ENCODE measurements around the gene GABRR3.

Gene GABRR3

DNA sequence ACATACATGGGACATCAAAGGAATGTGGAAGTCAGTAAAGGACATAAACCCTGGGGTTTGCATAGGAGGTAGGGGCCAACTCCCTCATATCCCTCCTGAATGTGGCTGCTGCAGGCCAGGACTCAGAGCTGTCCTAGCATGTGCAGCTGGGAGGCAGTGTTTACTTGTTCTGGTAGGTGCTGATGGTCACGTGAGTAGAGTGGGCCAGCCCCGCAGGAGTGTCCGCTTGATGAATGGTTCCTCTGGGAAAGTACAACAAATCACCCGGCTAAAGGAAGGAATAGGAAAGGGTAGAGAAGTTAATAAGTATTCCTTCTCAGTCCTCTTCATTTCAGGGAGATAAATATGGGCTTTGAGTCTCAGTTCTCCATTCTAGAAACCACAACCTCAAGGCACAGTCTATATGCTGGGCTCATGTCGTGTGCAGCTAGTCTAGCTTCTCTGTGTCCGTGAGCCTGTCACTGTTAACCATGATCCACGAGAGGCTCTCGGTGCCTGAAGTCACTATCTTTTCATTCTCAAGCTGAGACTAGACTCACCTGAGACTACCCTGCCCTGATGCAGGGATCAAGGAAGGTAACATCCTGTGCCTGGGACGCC, 80.8 kb downstream of the GABRR3 start:
- no peak for DNase-seq

DNA sequence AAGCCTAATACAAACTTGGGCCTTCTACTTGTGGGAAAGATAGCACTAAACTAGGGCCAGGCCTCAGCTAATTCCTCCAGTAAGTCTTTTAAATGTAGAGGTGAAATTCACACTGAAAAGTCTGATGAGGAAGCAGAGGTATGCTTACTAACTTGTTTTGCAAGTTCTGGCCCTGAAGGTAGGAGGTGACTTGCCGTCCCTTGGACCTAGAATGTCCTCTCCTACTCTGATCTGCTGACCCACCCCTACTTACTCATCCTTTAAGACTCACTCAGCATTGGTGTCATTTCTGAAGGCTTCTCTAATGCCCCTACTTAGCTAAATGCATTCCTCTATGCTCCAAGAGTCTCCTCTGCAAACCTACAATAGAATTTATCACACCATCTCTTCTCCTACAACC, 82.2 kb downstream of the GABRR3 start:
- no peak for DNase-seq

DNA sequence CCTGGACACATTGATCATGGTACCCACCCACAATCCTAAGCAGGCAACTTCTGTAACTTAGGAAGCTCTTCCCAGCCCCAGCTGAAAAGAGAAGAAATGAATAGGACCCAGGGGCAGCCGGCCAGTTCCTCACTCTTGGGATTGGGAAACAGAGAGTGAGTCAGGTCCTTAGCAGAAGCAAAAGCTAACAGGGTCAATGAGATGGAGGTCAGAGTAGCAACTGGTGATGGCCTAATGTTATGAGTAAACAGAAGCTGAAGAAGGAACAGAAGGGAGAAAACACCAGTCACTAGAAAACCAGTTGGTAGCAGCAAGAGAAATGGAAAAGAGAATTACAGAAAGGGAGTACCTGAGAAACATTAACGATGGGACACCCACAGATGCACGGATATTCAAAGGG, 82.8 kb downstream of the GABRR3 start:
- DNase-seq = no peak

DNA sequence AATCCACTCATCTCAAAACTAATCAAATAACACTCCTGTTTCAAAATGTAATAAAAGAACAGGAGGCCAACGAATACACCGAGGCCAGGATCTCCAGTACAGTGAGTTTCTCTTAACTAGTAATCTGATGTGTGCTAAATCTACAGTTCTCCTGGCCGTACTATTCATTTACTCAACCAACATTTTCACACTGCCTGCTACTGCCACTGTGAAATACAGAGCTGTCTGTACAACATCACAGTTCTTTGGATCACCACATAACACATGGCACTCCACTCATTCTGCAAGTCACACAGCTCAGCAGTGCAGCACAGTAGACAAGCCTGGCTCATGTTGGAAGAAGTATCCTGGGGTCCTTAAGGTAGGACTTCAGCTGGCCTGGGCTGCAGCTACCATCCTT, 84.8 kb downstream of the GABRR3 start:
- no peak for DNase-seq

DNA sequence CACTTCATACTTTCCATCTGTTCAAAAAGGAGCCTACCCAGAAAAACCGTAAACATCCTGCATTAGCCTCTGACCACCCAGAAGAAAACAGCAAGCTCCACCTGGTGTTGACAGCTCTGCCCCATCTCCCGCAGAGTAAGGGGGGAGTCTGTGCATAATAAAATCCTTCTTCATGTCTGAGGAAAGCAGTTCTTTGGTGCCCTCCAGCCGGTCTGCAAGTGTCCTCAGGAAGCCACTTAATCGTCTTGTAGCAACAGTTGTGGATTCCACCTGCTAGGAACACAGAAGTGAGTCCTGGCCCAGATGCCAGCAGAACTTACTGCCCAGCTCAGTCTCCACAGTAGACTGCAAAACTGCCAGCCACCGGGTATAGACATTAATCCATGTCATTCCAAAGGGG, 85.4 kb downstream of the GABRR3 start:
- no peak for DNase-seq

DNA sequence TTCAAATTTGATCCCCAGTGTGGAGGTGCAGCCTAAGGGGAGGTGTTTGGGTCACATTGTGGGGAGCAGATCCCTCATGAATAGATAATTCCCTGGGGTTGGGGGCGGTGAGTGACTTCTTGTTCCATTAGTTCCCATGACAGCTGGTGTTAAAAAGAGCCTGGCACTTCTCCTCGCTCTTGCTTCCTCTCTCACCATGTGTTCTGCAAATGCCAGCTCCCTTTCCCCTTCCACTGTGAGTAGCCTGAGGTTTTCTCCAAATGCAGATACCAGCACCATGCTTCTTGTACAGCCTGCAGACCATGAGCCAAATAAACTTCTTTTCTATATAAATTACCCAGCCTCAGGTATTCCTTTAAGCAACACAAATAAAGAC, 86.0 kb downstream of the GABRR3 start:
- no peak for DNase-seq

DNA sequence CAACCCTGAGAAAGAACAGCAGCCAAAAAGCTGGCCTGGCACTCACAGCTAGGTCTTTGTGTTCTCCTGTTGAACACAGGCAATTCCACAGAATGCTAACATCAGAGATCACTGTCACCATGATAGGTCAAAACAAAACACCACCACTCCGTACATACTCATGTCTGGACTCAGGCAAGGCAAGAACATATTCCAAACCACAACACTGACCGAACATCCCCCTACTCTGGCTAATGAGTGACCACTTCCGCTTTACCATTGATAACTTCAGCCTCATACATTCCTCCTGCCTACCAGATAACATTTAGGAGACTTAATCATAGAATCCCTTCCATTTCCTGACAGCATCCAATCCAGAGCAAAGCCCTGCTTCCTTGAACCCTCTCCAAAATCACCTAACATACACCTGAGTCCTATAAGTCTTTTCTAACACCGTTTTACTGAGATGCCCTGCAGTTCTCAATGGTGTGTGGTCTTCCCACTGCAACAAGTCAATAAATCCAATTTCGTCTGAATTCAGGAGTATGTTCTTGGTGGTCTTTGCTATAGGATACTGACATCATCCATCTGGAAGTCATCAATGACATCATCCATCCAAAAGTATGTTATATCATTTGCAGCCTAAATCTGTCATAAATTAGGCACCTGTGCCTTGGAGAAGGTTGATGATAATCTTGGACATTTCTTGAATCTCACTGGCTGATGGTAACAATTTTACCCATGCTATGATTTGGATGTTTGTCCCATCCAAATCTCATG, 86.6 kb downstream of the GABRR3 start:
- no peak for DNase-seq

GRCh38 chr3:97942801-97943546, 92.1 kb downstream of the GABRR3 start:
- no peak for DNase-seq

DNA sequence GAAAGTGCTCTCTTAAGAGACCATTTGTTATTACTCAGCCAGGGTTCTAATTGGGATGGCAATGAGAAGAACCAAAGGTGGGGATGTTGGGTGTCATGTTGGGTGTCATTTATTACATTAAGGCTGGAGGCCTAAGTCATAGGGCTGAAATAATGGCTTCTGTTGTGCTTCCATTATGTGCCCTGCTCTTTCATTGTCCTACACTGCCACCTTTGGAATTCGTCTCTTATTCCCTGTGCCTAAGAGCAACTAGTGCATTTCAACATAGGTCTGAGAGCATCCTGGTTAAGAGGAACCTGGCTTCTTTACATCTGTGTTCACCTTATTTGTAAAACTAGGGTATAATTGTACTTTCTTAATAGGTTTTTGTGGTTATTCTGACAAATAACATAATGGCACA, 95.1 kb downstream of the GABRR3 start:
- no peak for DNase-seq

DNA sequence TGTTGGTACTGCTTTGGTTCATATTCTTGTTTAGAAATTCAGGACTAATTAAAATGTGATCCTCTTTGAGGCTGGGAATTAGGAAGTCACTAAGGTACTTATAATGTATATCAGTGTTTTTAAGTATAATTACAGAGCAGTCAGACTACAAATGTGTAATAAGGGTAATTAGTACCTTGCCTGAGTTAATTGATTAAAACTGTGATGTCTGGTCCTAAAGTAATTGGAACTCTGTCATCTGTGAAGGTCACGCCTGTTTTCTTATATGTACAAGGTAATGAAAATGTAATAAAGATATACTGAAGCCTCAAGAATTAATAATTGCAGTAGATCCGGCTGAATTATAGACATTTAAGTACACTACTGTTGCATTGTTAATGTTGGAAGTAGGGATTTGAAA, 95.7 kb downstream of the GABRR3 start:
- DNase-seq = no peak

DNA sequence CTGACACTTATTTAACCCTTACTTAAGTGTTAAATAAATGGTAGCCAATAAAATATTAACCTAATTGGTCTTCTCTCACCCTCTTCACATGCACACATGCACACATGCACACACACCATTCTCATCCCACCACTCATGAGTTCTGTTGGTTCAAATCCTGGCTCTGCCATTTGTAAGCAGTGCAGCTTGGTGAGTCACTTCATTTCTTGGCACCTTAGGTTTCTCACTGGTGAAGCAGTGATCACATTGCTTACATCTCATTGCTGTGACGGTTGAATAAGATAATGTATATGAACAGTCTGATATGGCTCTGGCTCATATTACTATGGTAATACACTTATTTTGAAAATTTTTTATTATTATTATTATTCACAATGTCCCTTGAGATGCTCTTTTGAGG, 96.7 kb downstream of the GABRR3 start:
- no peak for DNase-seq

DNA sequence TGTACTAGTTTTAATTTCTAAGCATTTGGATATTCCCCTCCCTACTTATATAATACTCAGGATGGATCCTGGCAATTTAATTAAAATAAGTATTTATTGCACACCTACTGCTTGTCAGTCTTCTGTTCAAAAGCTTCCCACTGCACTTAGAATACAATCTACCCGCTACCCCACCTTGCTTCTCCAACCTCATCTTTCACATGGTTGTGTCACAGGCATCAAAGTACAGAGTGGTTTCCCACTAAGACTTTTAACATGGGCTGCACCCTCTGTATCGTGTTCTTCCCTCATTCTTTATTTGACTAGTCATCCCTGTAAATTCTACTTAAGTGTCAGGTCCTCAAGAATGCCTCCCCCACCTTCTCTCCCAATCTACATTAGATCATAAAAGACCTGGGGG, 97.9 kb downstream of the GABRR3 start:
- DNase-seq = no peak

- no peak for DNase-seq
Measured at GRCh38 chr3:97935842-97936241, 99.3 kb downstream of the GABRR3 start.
